GM15510 (cell line): Measurements from ENCODE around the gene CDCP2.

Source experiments
- POLR2A ChIP-seq: IDR thresholded peaks from 3 replicates; pipeline ENCODE4 v1.6.1; 2011; ENCODE audit warnings: borderline replicate concordance; ENCODE audit not compliant: insufficient read length; ENCODE audit errors: extremely low read depth

The CDCP2 gene

GRCh38 chr1:54152696-54153095 lies at the start of gene CDCP2:
CDCP2 (minus strand) TSS chr1:54153000; CDS start chr1:54152922, 78 bp downstream.
- no peak for TF ChIP-seq POLR2A

DNA sequence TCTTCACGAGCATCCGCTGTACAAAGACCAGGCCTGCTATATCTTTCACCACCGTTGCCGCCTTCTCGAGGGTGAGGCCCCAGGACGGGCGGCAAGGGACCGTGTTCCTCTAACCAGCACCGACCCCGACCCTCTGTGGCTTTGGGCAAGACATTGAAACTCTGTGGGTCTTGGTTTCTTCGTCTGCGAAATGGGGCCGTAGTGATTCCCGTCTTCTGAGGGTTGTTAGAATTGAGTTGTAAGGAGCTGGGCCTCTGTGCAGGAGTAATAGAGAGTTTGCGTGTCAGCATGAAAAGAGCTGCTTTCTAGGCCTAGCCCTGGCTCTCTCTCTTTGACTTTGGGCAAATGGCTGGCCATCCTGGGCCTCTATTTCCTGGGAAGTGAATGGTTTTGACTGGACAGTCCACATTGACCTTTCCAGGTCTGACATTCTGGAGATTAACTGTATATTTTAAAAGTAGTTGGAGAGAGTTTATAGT lies 47.8 kb upstream of the CDCP2 start:
- no peak for TF ChIP-seq POLR2A

- peak; percentile 82 for TF ChIP-seq POLR2A
Measured at GRCh38 chr1:54199765-54200518, 47.1 kb upstream of the CDCP2 start, which contains the start of the genes CYB5RL and MRPL37. CYB5RL (minus strand) TSS chr1:54200030; CDS start chr1:54195616, 4,414 bp downstream. MRPL37 (plus strand) TSS chr1:54200167; CDS start chr1:54200244, 77 bp downstream.

DNA sequence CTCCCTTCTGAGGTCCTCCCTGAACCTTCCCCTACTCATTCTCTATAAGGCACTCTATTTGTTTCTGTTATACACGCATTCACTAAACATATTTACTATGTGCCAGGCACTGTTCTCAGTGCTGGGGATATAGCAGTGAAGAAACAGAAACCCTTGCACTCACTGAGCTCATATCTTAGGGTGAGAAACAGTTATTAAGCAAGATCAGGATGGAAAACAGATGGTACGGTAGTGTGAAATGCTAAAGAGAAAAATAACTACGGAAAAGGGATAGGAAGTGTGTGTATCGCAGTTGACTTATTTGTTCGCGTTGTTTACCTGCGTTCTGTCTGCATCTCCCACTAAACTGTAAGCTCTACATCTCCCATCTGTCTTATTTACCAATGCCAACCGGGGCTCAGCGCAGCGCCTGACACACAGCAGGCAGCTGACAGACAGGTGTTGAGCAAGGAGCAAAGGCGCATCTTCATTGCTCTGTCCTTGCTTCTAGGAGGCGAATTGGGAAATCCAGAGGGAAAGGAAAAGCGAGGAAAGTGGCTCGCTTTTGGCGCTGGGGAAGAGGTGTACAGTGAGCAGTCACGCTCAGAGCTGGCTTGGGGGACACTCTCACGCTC lies 46.5 kb upstream of the CDCP2 start:
- TF ChIP-seq POLR2A, result no peak

GRCh38 chr1:54193453-54193852 lies 40.7 kb upstream of the CDCP2 start:
- no peak for TF ChIP-seq POLR2A

DNA sequence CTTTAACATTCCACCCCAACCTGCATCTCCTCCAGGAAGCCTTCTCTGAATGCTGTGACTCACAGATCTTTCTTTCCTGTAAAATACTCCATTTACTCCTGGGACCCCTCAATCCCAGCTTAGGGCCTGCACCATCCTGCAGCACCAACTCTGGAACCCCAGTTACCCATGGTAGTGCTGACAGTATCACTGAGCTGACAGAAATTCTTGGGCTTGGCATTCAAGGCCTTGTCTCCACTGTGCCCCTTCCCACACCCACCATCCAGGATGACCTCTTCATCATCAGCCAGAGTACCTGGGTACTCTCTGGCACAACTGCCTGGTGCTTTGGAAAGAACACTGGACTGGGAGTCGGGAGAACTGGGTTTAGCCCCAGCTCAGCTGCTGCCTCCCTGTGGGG lies 38.7 kb upstream of the CDCP2 start:
- TF ChIP-seq POLR2A, result no peak

DNA sequence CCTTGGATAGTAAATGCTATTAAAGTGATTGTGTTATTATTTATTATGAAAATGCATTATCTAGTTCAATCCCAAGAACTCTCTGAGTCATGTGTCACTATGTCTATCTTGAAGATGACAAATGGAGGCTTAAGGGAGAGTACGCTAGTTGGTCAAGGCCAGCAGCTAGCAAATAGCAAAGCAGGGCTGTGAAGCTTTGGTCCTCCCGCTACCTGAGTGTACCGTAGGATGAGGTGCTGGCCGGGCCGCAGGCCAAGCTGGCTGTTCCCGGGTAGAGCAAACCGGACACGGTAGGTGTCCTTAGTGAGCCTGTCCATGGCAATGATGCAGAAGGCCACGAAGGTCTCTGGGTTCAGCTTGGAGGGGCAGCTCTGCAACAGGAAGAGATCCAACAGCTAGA lies 37.7 kb upstream of the CDCP2 start:
- TF ChIP-seq POLR2A, result no peak

DNA sequence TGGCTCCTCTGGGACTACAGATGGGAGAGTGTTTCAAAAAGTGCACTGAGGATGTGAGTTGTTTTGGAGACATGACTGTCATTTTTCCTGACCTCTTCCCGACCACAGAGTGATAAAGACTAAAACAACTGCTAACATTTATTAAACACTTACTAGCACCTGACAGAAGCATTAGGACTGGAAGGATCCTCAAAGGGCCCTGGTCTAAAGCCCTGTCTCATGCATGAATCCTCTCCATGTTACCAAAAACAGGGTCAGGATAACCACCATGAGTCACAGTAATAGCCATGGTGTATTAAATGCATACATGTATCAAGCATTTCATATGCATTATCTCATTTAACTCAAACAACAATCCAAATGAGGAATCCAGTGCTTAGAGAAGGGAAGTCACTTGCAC lies 35.5 kb upstream of the CDCP2 start:
- no peak for TF ChIP-seq POLR2A

GRCh38 chr1:54186056-54186455 lies 33.3 kb upstream of the CDCP2 start:
- TF ChIP-seq POLR2A, result no peak

- no peak for TF ChIP-seq POLR2A
Measured at GRCh38 chr1:54180701-54181360, 28.0 kb upstream of the CDCP2 start.

- TF ChIP-seq POLR2A, result no peak
Measured at GRCh38 chr1:54178296-54179070, 25.7 kb upstream of the CDCP2 start.

DNA sequence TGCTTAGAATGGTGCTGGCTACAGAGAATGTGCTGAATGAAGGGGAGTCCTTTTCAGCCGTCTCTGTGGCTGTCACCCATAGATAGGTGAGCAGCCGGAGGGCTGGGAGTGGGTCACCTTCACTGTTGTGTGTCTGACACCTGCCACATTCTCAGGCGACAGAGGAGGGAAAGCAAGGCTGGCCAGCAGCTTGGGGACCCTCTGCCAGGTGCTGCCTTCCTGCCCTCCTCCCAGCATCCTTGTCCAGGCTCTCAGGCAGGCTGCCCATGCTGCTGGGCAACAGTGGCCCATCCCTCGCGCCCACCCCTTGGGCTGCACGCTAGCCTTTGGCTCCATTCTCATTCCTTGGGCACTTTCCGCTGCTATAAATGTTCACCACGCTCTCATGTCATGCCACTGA lies 24.9 kb upstream of the CDCP2 start:
- TF ChIP-seq POLR2A, result no peak

DNA sequence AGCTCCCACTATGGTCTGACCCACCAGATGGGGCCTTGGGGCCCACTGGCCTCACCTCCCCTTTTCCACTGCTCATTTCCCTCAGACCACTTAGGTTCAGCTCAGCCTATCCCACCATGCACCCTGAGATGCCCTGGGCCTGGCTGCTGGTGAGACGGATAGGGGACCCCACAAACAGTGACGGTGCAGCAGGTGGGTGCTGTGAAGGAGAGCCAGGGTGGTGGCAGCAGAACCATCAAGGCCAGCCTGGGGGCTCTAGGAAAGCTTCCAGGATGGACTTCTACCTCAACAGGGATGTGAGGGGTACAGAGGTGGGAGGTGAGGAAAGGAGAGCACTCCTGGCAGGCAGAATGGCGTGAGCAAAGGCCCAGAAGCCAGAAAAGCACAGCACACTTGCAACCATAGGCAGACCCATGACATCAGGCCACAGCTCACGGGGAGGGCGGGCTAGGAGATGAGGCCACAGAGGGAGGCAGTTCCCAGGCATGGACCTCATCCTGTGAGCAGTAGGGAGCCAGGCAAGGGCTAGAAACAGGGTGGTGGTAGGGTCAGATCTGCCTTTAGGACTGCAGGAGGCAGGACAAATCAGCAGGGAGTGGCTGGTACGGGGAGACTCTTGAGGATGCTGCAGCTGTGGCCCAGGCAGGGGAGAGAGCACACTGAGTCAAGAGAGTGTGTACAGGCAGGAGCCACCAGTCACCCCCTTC lies 24.0 kb upstream of the CDCP2 start:
- no peak for TF ChIP-seq POLR2A

GRCh38 chr1:54174106-54174505 lies 21.3 kb upstream of the CDCP2 start:
- no peak for TF ChIP-seq POLR2A
